Stimulated activated CD4-positive, alpha-beta T cell treated with anti-CD3 and anti-CD28 coated beads, Interleukin-2, amount 100 ng/mL, for 24 hours (primary cell): ENCODE results near the gene AUTS2.

Source experiments
- DNase-seq, 2 donors: peaks; one replicate each; pipeline ENCODE4 v3.0.0-alpha.2; 2020

The AUTS2 gene

DNA sequence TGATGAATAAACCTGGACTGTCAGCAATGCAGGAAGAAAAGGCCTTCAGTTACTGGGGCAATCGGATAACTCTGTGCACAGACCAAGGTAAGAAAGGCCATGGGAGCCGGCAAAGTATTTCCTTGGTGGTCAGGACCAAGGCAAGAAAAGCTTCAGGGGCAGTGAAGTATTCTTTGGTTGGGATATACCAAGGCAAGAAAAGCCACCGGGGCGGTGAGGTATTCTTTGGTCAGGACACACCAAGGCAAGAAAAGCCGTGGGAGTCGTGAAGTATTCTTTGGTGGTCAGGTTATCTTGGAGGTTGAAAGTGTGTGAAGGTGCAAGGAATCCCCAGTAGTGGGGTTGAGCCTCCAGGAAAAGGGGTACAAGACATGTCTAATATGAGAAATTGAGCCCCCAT lies 1238.7 kb downstream of the AUTS2 start:
- no peak for DNase-seq

DNA sequence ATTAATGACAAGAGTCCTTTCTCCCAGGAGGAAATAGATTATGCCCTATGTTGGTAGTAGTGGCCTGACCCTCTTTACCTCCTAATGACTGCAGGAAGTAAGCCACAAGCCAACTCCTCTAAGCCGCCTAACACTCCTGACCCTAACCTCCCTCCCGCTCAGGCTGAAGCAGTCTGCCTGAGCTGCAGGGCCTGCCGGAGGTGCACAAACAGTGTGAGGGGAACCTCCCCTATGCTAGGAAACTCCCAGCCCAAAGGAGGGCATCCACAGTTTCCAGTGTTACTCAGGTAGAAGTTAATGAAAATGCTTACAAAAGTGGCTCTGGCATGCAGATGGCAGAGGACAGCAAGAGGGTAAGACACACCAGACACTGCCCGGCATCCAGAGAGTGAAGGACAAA lies 1239.3 kb downstream of the AUTS2 start:
- no peak for DNase-seq

DNA sequence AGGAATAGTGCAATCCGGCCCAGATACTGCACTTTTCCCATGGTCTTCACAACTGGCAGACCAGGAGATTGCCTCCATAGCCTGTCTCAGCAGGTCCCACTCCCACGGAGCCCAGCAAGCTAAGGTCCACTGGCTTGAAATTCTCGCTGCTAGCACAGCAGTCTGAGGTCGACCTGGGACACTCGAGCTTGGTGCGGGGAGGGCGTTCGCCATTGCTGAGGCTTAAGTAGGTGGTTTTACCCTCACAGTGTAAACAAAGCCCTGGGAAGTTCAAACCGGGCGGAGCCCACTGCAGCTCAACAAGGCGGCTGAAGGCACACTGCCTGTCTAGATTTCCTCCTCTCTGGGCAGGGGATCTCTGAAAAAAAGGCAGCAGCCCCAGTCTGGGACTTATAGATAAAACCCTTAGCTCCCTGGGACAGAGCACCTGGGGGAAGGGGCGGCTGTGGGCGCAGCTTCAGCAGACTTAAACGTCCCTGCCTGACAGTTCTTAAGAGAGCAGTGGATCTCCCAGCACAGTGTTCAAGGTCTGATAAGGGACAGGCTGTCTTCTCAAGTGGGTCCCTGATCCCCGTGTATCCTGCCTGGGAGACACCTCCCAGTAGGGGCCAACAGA lies 1240.1 kb downstream of the AUTS2 start:
- DNase-seq: no peak
